HG02981 (cell line): ENCODE measurements around the gene TMEM86B.
A peak's percentile ranks its signal among the peaks of the same experiment; 100 is the strongest.

Experiments
- ATAC-seq: cut with Tn5 transposase; IDR thresholded peaks from one replicate; pipeline ENCODE4 v1.9.1; 2021; ENCODE audit warnings: mild to moderate bottlenecking, moderate library complexity; ENCODE audit not compliant: unreplicated experiment

Gene TMEM86B

GRCh38 chr19:55179606-55180484 is 48.7 kb downstream of the TMEM86B start, which contains the start of gene SYT5:
SYT5 (minus strand) TSS chr19:55180289; CDS start chr19:55179041, 1,248 bp downstream.
- ATAC-seq = peak; percentile 2

DNA sequence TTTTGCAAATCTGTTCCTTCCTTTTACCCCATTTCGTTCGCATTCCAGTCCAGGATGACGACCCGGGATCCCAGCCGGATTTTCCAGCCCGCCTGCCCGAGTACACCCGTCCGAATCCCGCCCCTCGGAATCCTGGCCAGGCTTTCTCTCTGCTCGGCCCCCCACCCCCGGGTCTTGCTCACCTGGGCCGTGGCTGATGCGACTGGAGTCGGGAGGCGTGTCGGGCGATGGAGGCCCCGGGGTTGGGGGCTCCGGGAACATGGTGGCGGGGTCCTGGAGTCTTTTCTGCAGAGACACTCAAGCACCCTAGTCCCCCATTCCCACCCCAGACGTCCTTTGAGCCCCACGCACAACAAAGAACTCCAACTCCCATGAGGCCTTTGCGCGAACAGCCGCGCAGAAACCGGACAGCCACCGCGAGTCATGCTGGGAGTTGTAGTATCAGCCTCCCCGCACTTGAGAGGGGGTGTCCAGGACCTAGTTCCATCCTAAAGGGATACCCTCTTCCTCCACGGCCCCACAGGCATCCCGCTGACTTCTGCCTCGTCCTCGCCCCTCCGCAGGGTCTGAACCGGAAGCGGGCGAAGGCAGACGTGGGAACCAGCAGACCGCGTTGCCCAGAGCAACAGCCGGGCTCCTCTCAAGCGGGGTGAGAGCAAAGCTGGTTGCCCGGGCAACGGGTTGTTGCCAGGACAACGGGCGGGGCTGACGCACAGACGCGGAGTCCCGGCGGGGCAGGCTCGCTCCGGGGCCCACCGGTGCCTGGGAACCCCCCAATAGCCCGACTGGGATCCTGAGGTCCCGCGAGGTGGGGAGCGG is 49.6 kb downstream of the TMEM86B start:
- ATAC-seq = peak; percentile 81
